GM19099 (cell line): ENCODE data around the gene RNASE3.

Experiments
- POLR2A ChIP-seq: IDR thresholded peaks from 3 replicates; pipeline ENCODE4 v1.6.1; 2011; ENCODE audit warnings: low read depth; ENCODE audit not compliant: insufficient read length; ENCODE audit errors: extremely low read depth

The RNASE3 gene

DNA sequence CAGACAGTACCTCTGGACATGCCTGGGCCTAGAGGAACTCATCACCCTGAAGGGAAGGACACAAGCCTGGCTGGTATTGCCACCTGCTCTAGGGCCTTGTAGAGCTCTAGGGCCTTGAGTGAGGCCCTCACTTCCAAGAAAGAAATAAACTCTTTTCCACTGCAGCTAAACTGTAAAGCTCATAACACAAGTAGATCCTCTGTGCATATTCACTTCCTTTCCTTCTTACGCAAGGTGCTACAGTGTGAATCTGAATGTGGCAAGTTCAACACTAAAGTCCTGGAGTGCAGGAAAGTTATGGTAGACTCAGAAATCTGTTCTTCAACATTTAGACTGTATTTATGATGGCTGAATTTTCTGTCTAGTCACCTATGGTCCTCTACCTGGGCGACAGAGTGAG, 14.5 kb downstream of the RNASE3 start:
- no peak for TF ChIP-seq POLR2A

GRCh38 chr14:20907214-20907613, 16.0 kb downstream of the RNASE3 start:
- no peak for TF ChIP-seq POLR2A

DNA sequence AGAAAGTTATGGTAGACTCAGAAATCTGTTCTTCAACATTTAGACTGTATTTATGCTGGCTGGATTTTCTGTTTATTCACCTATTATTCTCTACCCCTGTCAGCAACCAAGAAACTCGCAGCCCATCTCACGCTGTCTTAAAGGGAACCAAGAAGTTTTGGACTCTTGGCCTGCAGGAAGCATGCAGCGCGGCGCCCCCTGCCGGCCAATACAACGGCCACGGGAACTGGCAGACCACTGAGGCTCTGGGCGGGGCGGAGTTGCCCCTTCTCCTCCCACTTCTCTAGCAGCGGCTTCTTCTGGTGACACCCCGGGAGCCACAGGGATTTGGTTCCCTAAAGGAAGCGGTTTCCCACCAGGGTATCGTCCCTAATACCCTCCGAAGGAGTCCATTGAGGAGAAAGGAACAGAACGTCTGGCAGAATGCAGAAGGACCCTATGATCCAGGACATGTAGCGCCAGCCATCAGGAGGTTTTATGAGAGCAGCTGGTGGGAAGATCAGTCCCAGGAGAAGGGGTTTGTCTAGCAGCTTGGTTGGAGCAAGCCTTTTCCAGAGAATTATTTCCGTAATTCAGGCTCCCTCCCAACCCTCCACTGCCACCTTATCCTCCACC, 43.1 kb downstream of the RNASE3 start:
- TF ChIP-seq POLR2A: no peak

- TF ChIP-seq POLR2A: no peak
Observed at GRCh38 chr14:20935303-20935984, 44.3 kb downstream of the RNASE3 start.
